GM23248 (cell line): ENCODE results near the gene TNF.

Experiments used
- EZH2 ChIP-seq: fragments of 200-600 bp; sonication (generic); IDR thresholded peaks from 2 replicates; pipeline ENCODE4 v1.6.1; 2018; ENCODE audit warnings: antibody characterized with exemption, mild to moderate bottlenecking; ENCODE audit not compliant: insufficient read depth, poor library complexity, severe bottlenecking
- EZH2phosphoT487 ChIP-seq: fragments of 200-600 bp; sonication (generic); IDR thresholded peaks from 2 replicates; pipeline ENCODE4 v1.6.1; 2018; ENCODE audit warnings: antibody characterized with exemption, moderate library complexity, mild to moderate bottlenecking, low read depth; ENCODE audit not compliant: insufficient read depth

- TF ChIP-seq EZH2 (no peak), EZH2phosphoT487 (no peak)
Measured at GRCh38 chr6:31619805-31620585, 44.6 kb downstream of the TNF start.
